H1 (cell line): Measurements from ENCODE around the gene KDM8. TPM values are rescaled to one million over a fixed set of nuclear protein-coding genes. Genes with fewer than 3 reads are reported as not detected.

Experiments
- CTCF ChIA-PET: fragments of 300-600 bp; sonication (Branson Sonifier 250); formaldehyde crosslinking; loops from one replicate; lab custom pipeline; 2021; ENCODE audit not compliant: partially characterized antibody; lab: Charles Lee
- POLR2A ChIA-PET: fragments of 300-600 bp; sonication (Branson Sonifier 250); formaldehyde crosslinking; loops from one replicate; lab custom pipeline; 2021; ENCODE audit warnings: inconsistent platforms; ENCODE audit not compliant: partially characterized antibody; lab: Charles Lee
- DNase-seq, 2 experiments: peaks; one replicate each; pipeline versions ENCODE4 v3.0.0 to v3.0.0-alpha.2; 2010 to 2022; ENCODE audit warnings: low spot score in 2 of 2, low read depth in 1 of 2, mixed read lengths in 1 of 2
- FAIRE-seq: peaks from 2 replicates; lab custom pipeline; 2011; peaks lifted over from hg19 to GRCh38; lab: Jason Lieb, UNC
- H2AFZ ChIP-seq: 2 replicates; pipeline ENCODE4 v1.8.1; 2012; ENCODE audit warnings: low read length, inconsistent platforms
- H2AK5ac ChIP-seq: 2 replicates; pipeline ENCODE4 v1.6.1; 2013; ENCODE audit warnings: low read depth, low read length
- H2BK120ac ChIP-seq: replicated peaks from 2 replicates; pipeline ENCODE3; 2013; ENCODE audit warnings: low read depth, low read length, inconsistent platforms
- H2BK12ac ChIP-seq: 2 replicates; pipeline ENCODE4 v1.6.1; 2013; ENCODE audit warnings: low read depth, low read length
- H2BK15ac ChIP-seq: 2 replicates; pipeline ENCODE4 v1.6.1; 2013; ENCODE audit warnings: low read length
- H2BK20ac ChIP-seq: 2 replicates; pipeline ENCODE4 v1.6.1; 2013; ENCODE audit warnings: low read length
- H2BK5ac ChIP-seq: 2 replicates; pipeline ENCODE4 v1.6.1; 2013; ENCODE audit warnings: low read depth, low read length
- H3K14ac ChIP-seq: 2 replicates; pipeline ENCODE4 v1.6.1; 2013; ENCODE audit warnings: inconsistent platforms; ENCODE audit not compliant: insufficient read length
- H3K18ac ChIP-seq: 2 replicates; pipeline ENCODE4 v1.6.1; 2013; ENCODE audit warnings: low read length; ENCODE audit errors: extremely low read depth
- H3K23ac ChIP-seq: 2 replicates; pipeline ENCODE4 v1.6.1; 2013; ENCODE audit warnings: inconsistent platforms; ENCODE audit not compliant: insufficient read length
- H3K23me2 ChIP-seq: 2 replicates; pipeline ENCODE4 v1.6.1; 2013; ENCODE audit warnings: low read depth, low read length
- H3K27ac ChIP-seq: 2 replicates; pipeline ENCODE4 v1.6.1; 2011; ENCODE audit warnings: low read depth, low read length, inconsistent platforms
- H3K27me3 ChIP-seq, 4 experiments: replicated peaks in 1 of 4; 1 replicate in 1 of 4; 2 replicates in 3 of 4; pipeline versions ENCODE4 v1.6.1 to v1.8.1; 2011 to 2013; ENCODE audit warnings: low read length in 3 of 4, mild to moderate bottlenecking in 3 of 4, inconsistent platforms in 2 of 4, mixed read lengths in 2 of 4, moderate library complexity in 1 of 4; ENCODE audit not compliant: control insufficient read depth in 3 of 4, insufficient read depth in 3 of 4; ENCODE audit errors: extremely low read depth in 1 of 4
- H3K36me3 ChIP-seq, 4 experiments: 2 replicates each; pipeline versions ENCODE4 v1.6.1 to v1.8.1; 2011 to 2013; ENCODE audit warnings: mild to moderate bottlenecking in 4 of 4, low read length in 3 of 4, moderate library complexity in 2 of 4, control low read depth in 1 of 4, inconsistent platforms in 1 of 4; ENCODE audit not compliant: insufficient read depth in 4 of 4, control insufficient read depth in 2 of 4
- H3K4ac ChIP-seq: replicated peaks from 2 replicates; pipeline ENCODE3; 2013; ENCODE audit warnings: low read length, low read depth, mixed read lengths, inconsistent platforms; ENCODE audit not compliant: insufficient read length
- H3K4me1 ChIP-seq, 4 experiments: replicated peaks in 1 of 4; 1 replicate in 1 of 4; 2 replicates in 3 of 4; pipeline versions ENCODE4 v1.6.1 to v1.8.1; 2011 to 2013; ENCODE audit warnings: low read length in 3 of 4, inconsistent platforms in 2 of 4, mixed read lengths in 1 of 4; ENCODE audit not compliant: insufficient read depth in 4 of 4, control insufficient read depth in 3 of 4
- H3K4me2 ChIP-seq, 2 experiments: 2 replicates each; pipeline versions ENCODE4 v1.6.1 to v1.8.1; 2011 to 2013; ENCODE audit warnings: low read depth in 2 of 2, low read length in 2 of 2, control low read depth in 1 of 2, inconsistent platforms in 1 of 2, mild to moderate bottlenecking in 1 of 2; ENCODE audit not compliant: insufficient read depth in 1 of 2
- H3K4me3 ChIP-seq, 4 experiments: fragments of 200-600, 300-600 bp in 1 of 4; sonication (generic), shearing (Covaris generic), sonication (Bioruptor Twin) in 1 of 4; 2 replicates each; pipeline versions ENCODE4 v1.5.1 to v1.8.1; 2011 to 2016; ENCODE audit warnings: low read length in 4 of 4, low read depth in 3 of 4, control low read depth in 2 of 4, inconsistent platforms in 2 of 4, mild to moderate bottlenecking in 2 of 4, mixed read lengths in 1 of 4, moderate library complexity in 1 of 4; ENCODE audit not compliant: insufficient read depth in 2 of 4; ENCODE audit errors: extremely low read depth in 1 of 4
- H3K56ac ChIP-seq: replicated peaks from 2 replicates; pipeline ENCODE3; 2013; ENCODE audit warnings: low read depth, mild to moderate bottlenecking, mixed read lengths, low read length, inconsistent platforms; ENCODE audit not compliant: insufficient read length
- H3K79me1 ChIP-seq: 2 replicates; pipeline ENCODE4 v1.6.1; 2013; ENCODE audit warnings: low read depth, low read length, control low read depth
- H3K79me2 ChIP-seq, 2 experiments: 2 replicates each; pipeline versions ENCODE4 v1.6.1 to v1.8.1; 2012 to 2013; ENCODE audit warnings: low read length in 2 of 2, mild to moderate bottlenecking in 2 of 2, inconsistent platforms in 1 of 2; ENCODE audit not compliant: insufficient read depth in 2 of 2, control insufficient read depth in 1 of 2
- H3K9ac ChIP-seq, 4 experiments: replicated peaks in 1 of 4; 1 replicate in 1 of 4; 2 replicates in 3 of 4; pipeline versions ENCODE4 v1.6.1 to v1.8.1; 2011 to 2013; ENCODE audit warnings: low read depth in 3 of 4, low read length in 3 of 4, control low read depth in 2 of 4, mild to moderate bottlenecking in 2 of 4, moderate library complexity in 2 of 4, inconsistent platforms in 1 of 4; ENCODE audit errors: extremely low read depth in 1 of 4
- H3K9me3 ChIP-seq, 2 experiments: 2 replicates each; pipeline versions ENCODE4 v1.6.1 to v1.8.1; 2012 to 2013; ENCODE audit warnings: mild to moderate bottlenecking in 2 of 2, moderate library complexity in 2 of 2, control low read depth in 1 of 2, inconsistent platforms in 1 of 2, low read depth in 1 of 2, low read length in 1 of 2, mixed read lengths in 1 of 2; ENCODE audit not compliant: insufficient read depth in 2 of 2
- H4K20me1 ChIP-seq, 2 experiments: replicated peaks in 1 of 2; 2 replicates each; pipeline versions ENCODE3 to v1.8.1; 2011 to 2013; ENCODE audit warnings: inconsistent platforms in 2 of 2, low read length in 2 of 2, mild to moderate bottlenecking in 1 of 2; ENCODE audit not compliant: insufficient read depth in 2 of 2, control insufficient read depth in 1 of 2
- H4K5ac ChIP-seq: 2 replicates; pipeline ENCODE4 v1.6.1; 2013; ENCODE audit warnings: low read length, low read depth, mixed read lengths, inconsistent platforms; ENCODE audit not compliant: insufficient read length
- H4K8ac ChIP-seq: 2 replicates; pipeline ENCODE4 v1.8.0; 2013; ENCODE audit warnings: mild to moderate bottlenecking, moderate library complexity, low read length, inconsistent platforms; ENCODE audit not compliant: insufficient read depth; ENCODE audit errors: extremely low read depth
- H4K91ac ChIP-seq: replicated peaks from 2 replicates; pipeline ENCODE3; 2013; ENCODE audit warnings: low read length, mixed read lengths, inconsistent platforms; ENCODE audit not compliant: insufficient read length
- GTF2F1 ChIP-seq: IDR thresholded peaks from 2 replicates; pipeline ENCODE4 v1.6.1; 2012; ENCODE audit warnings: low read depth, low read length, improper control_type of control experiment, borderline replicate concordance
- HDAC2 ChIP-seq, 2 experiments: fragments of 300-600 bp in 1 of 2; sonication (generic) in 1 of 2; IDR thresholded peaks; 2 replicates each; pipeline ENCODE4 v1.6.1; 2011 to 2012; ENCODE audit warnings: low read depth in 2 of 2, low read length in 2 of 2, mild to moderate bottlenecking in 2 of 2, moderate library complexity in 2 of 2, borderline replicate concordance in 1 of 2, inconsistent platforms in 1 of 2
- JUND ChIP-seq: IDR thresholded peaks from 2 replicates; pipeline ENCODE4 v1.6.1; 2011; ENCODE audit warnings: mild to moderate bottlenecking, improper control_type of control experiment, low read length
- MAX ChIP-seq: IDR thresholded peaks from 2 replicates; pipeline ENCODE4 v1.6.1; 2012; ENCODE audit warnings: inconsistent platforms
- NRF1 ChIP-seq: IDR thresholded peaks from 2 replicates; pipeline ENCODE4 v1.6.1; 2011; ENCODE audit warnings: mild to moderate bottlenecking, low read depth, low read length, improper control_type of control experiment
- RXRA ChIP-seq: IDR thresholded peaks from 2 replicates; pipeline ENCODE4 v1.6.1; 2011; ENCODE audit warnings: low read depth, mild to moderate bottlenecking, low read length, moderate library complexity; ENCODE audit not compliant: insufficient read depth
- SIN3A ChIP-seq, 2 experiments: IDR thresholded peaks in 1 of 2; conservative IDR thresholded peaks in 1 of 2; 2 replicates each; pipeline ENCODE4 v1.6.1; 2011 to 2012; ENCODE audit warnings: low read length in 2 of 2, improper control_type of control experiment in 1 of 2, low read depth in 1 of 2, mild to moderate bottlenecking in 1 of 2
- SIRT6 ChIP-seq: IDR thresholded peaks from one replicate; pipeline ENCODE4 v1.7.1; 2012; ENCODE audit warnings: low read length, inconsistent platforms
- SP1 ChIP-seq: IDR thresholded peaks from 2 replicates; pipeline ENCODE4 v1.6.1; 2011; ENCODE audit warnings: low read depth, low read length
- YY1 ChIP-seq: IDR thresholded peaks from 2 replicates; pipeline ENCODE4 v1.6.1; 2011; ENCODE audit warnings: low read depth, mild to moderate bottlenecking, low read length
- WGBS, 2 experiments: shearing (Covaris generic) in 1 of 2; methylation state at CpG; one replicate each; pipeline versions ENCODE4 v1.1.6 to v1.1.7; 2013 to 2015; ENCODE audit warnings: low lambda C conversion rate in 2 of 2, mixed read lengths in 2 of 2, inconsistent platforms in 1 of 2, low coverage in 1 of 2, missing lambda C conversion rate in 1 of 2; ENCODE audit not compliant: insufficient replicate concordance in 2 of 2, insufficient coverage in 1 of 2, insufficient read length in 1 of 2; ENCODE audit errors: extremely low coverage in 1 of 2, missing lambda C conversion rate in 1 of 2; 5-methylcytosine and 5-hydroxymethylcytosine counted together
- polyA plus RNA-seq, 7 experiments: library from polyadenylated mRNA; depleted of rRNA in 3 of 7; stranded (reverse) in 5 of 7; unstranded in 2 of 7; fragments of >200 nt in 5 of 7; fragments of 200-250 nt in 2 of 7; gene quantifications; 1 replicate in 5 of 7; 2 replicates in 1 of 7; 4 replicates in 1 of 7; pipeline versions ENCODE4 v1.2.1 to v1.2.3, GENCODE V29; 2011 to 2013; ENCODE audit warnings: missing spikeins in 2 of 7, mixed read lengths in 2 of 7
- total RNA-seq: library from RNA; stranded (reverse); fragmentation: NEBNext Ultra II Directional; extraction: Animal tissue kit (Norgen Biotek cat#: 25700); gene quantifications from 2 replicates; pipeline ENCODE4 v1.2.1, GENCODE V29; 2021
- TF ChIP-seq, protein P1 (sequence below): IDR thresholded peaks from 2 replicates; pipeline ENCODE4 v1.6.1; 2011; ENCODE audit warnings: low read depth, mild to moderate bottlenecking, low read length; ENCODE audit not compliant: insufficient read depth

KDM8 gene
- total and polyA plus RNA-seq, 2 of the 8 experiments (the other 6 are each of a cell fraction or from before 2014, with no cell fraction given): 10.3 to 12.8 TPM

GRCh38 chr16:27248036-27248435 is 44.7 kb downstream of the KDM8 start:
- H3K27ac ChIP-seq: no peak overlapping the region
- no peak overlapping the region for H3K18ac ChIP-seq
- H3K4me1 ChIP-seq: peaks cover 0 to 4% (median under 1%) of the 10 kb centered on the region in 4 experiments; a peak in 2 of 7 replicates
- no peaks in the 10 kb centered on the region for H4K20me1 ChIP-seq
- ChIA-PET POLR2A (no interaction called here), CTCF (interaction anchor here (0.6 to 3.2 kb wide), 6 partner anchors 11 to 127 kb away, joined by 3 to 15 read pairs (median 4); no protein-coding TSS in a partner anchor)
- no peak overlapping the region for H2BK12ac ChIP-seq
- no peak overlapping the region for H4K8ac ChIP-seq
- no peak overlapping the region for H3K56ac ChIP-seq
- no peaks in the 10 kb centered on the region for H3K36me3 ChIP-seq
- H2BK120ac ChIP-seq: no peak overlapping the region
- H3K4me3 ChIP-seq: no peak overlapping the region
- no peak overlapping the region for H3K14ac ChIP-seq
- H3K9me3 ChIP-seq: no peaks in the 10 kb centered on the region
- DNase-seq (no peak), FAIRE-seq (no peak)
- no peaks in the 10 kb centered on the region for H3K79me2 ChIP-seq
- 92% methylated on average over 2 of the region's 2 CpGs; no CpG with 5 or more reads in 1 of the 2 experiments for WGBS, 2 experiments
- H2BK20ac ChIP-seq: no peak overlapping the region
- H4K5ac ChIP-seq: no peak overlapping the region
- no peak overlapping the region for H3K9ac ChIP-seq
- TF ChIP-seq YY1 (no peak), SP1 (no peak), MAX (no peak), NRF1 (no peak), JUND (no peak), SIN3A (conservative IDR thresholded peaks at IDR 0.05 in 1 of 2, IDR thresholded peaks at IDR 0.05 in 1 of 2; ENCODE audit: low read depth in 1 of 2, low read length in 2 of 2) (no peak), GTF2F1 (no peak), RXRA (no peak), HDAC2 (IDR thresholded peaks at IDR 0.05; ENCODE audit: borderline replicate concordance in 1 of 2, low read depth in 2 of 2, low read length in 2 of 2) (no peak), SIRT6 (no peak)
- TF ChIP-seq, protein P1, sequence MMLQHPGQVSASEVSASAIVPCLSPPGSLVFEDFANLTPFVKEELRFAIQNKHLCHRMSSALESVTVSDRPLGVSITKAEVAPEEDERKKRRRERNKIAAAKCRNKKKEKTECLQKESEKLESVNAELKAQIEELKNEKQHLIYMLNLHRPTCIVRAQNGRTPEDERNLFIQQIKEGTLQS: no peak
- H3K27me3 ChIP-seq: no peaks in the 10 kb centered on the region
- H3K23me2 ChIP-seq: no peaks in the 10 kb centered on the region
- H4K91ac ChIP-seq: no peak overlapping the region
- H3K79me1 ChIP-seq: no peaks in the 10 kb centered on the region
- no peak overlapping the region for H2AK5ac ChIP-seq
- H2AFZ ChIP-seq: no peak overlapping the region
- no peak overlapping the region for H3K23ac ChIP-seq
- no peak overlapping the region for H3K4me2 ChIP-seq
- no peak overlapping the region for H2BK15ac ChIP-seq
- no peak overlapping the region for H3K4ac ChIP-seq
- no peak overlapping the region for H2BK5ac ChIP-seq
